Endothelial cell of umbilical vein (primary cell): Measurements from ENCODE around the gene PTCH1. TPM values are rescaled to one million over a fixed set of nuclear protein-coding genes. Genes with fewer than 3 reads are reported as not detected.

ENCODE experiments used
- BruUV-seq: library from RNA; stranded (reverse); fragments of 400-500 nt; replicated peaks from 2 replicates; lab custom pipeline; 2021; lab: Mats Ljungman, UMichigan
- CTCF ChIA-PET: fragments of 300-600, 350-600 bp; sonication (Branson Sonifier 250); formaldehyde crosslinking; loops from one replicate; lab custom pipeline; 2021; ENCODE audit warnings: antibody characterized with exemption, inconsistent platforms; lab: Charles Lee
- POLR2A ChIA-PET: fragments of 300-600, 350-600 bp; sonication (Branson Sonifier 250); formaldehyde crosslinking; loops from one replicate; lab custom pipeline; 2021; ENCODE audit warnings: antibody characterized with exemption, inconsistent platforms; lab: Charles Lee
- DNase-seq: peaks from one replicate; pipeline ENCODE4 v3.0.0-alpha.2; 2011; ENCODE audit warnings: low read depth, low spot score
- FAIRE-seq: peaks from 2 replicates; lab custom pipeline; 2011; peaks lifted over from hg19 to GRCh38; lab: Jason Lieb, UNC
- H2AFZ ChIP-seq: 2 replicates; pipeline ENCODE4 v1.6.0; 2012; ENCODE audit warnings: low read depth, low read length, control low read depth, inconsistent platforms
- H3K27ac ChIP-seq: 2 replicates; pipeline ENCODE4 v1.5.1; 2011; ENCODE audit warnings: low read depth, mild to moderate bottlenecking, control low read depth, low read length, moderate library complexity; ENCODE audit not compliant: insufficient read depth
- H3K27me3 ChIP-seq, 2 experiments: 2 replicates each; pipeline versions ENCODE4 v1.6.0 to v1.6.1; 2011; ENCODE audit warnings: low read length in 2 of 2, mixed read lengths in 1 of 2; ENCODE audit not compliant: control insufficient read depth in 2 of 2, insufficient read depth in 2 of 2
- H3K36me3 ChIP-seq, 2 experiments: 2 replicates in 1 of 2; 3 replicates in 1 of 2; pipeline ENCODE4 v1.5.1; 2011; ENCODE audit warnings: low read length in 2 of 2, mild to moderate bottlenecking in 1 of 2, moderate library complexity in 1 of 2; ENCODE audit not compliant: control insufficient read depth in 2 of 2, insufficient read depth in 2 of 2; ENCODE audit errors: extremely low read depth in 1 of 2
- H3K4me1 ChIP-seq: 3 replicates; pipeline ENCODE4 v1.5.1; 2011; ENCODE audit warnings: mild to moderate bottlenecking, low read length; ENCODE audit not compliant: control insufficient read depth, insufficient read depth; ENCODE audit errors: extremely low read depth
- H3K4me2 ChIP-seq: 2 replicates; pipeline ENCODE4 v1.6.1; 2011; ENCODE audit warnings: low read length, control low read depth, mixed read lengths; ENCODE audit not compliant: insufficient read depth
- H3K4me3 ChIP-seq, 3 experiments: fragments of 200-600 bp in 1 of 3; sonication (generic), shearing (Covaris generic) in 1 of 3; replicated peaks in 1 of 3; 2 replicates each; pipeline ENCODE4 v1.5.1; 2011 to 2016; ENCODE audit warnings: control low read depth in 3 of 3, low read length in 3 of 3, mild to moderate bottlenecking in 2 of 3, inconsistent platforms in 1 of 3, low read depth in 1 of 3, moderate library complexity in 1 of 3; ENCODE audit not compliant: insufficient read depth in 1 of 3
- H3K79me2 ChIP-seq: 2 replicates; pipeline ENCODE4 v1.6.0; 2012; ENCODE audit warnings: low read length, inconsistent platforms; ENCODE audit not compliant: control insufficient read depth, insufficient read depth
- H3K9ac ChIP-seq: replicated peaks from 2 replicates; pipeline ENCODE3; 2011; ENCODE audit warnings: low read length, control low read depth; ENCODE audit not compliant: insufficient read depth; ENCODE audit errors: extremely low read depth
- H3K9me1 ChIP-seq: replicated peaks from 3 replicates; pipeline ENCODE4 v1.6.0; 2011; ENCODE audit warnings: mild to moderate bottlenecking, low read length; ENCODE audit not compliant: control insufficient read depth, insufficient read depth; ENCODE audit errors: extremely low read depth
- H3K9me3 ChIP-seq: replicated peaks from 2 replicates; pipeline ENCODE4 v1.5.1; 2012; ENCODE audit warnings: low read length, inconsistent platforms; ENCODE audit not compliant: control insufficient read depth, insufficient read depth
- H4K20me1 ChIP-seq: replicated peaks from 2 replicates; pipeline ENCODE3; 2011; ENCODE audit warnings: mild to moderate bottlenecking, low read length; ENCODE audit not compliant: control insufficient read depth, insufficient read depth; ENCODE audit errors: extremely low read depth
- EZH2 ChIP-seq: IDR thresholded peaks from 2 replicates; pipeline ENCODE4 v1.6.1; 2012; ENCODE audit warnings: borderline replicate concordance, low read depth, mild to moderate bottlenecking, moderate library complexity, low read length, inconsistent platforms; ENCODE audit not compliant: severe bottlenecking
- FOS ChIP-seq: IDR thresholded peaks from 2 replicates; pipeline ENCODE4 v1.6.1; 2011; ENCODE audit warnings: mild to moderate bottlenecking, low read length, moderate library complexity, borderline replicate concordance; ENCODE audit not compliant: insufficient read depth
- GATA2 ChIP-seq: IDR thresholded peaks from 2 replicates; pipeline ENCODE4 v1.7.0; 2011; ENCODE audit warnings: low read depth, mild to moderate bottlenecking, moderate library complexity, mixed read lengths, low read length; ENCODE audit not compliant: insufficient read length, insufficient read depth
- JUN ChIP-seq: IDR thresholded peaks from 2 replicates; pipeline ENCODE4 v1.6.1; 2011; ENCODE audit warnings: borderline replicate concordance, low read depth; ENCODE audit not compliant: insufficient read length, insufficient read depth
- MYC ChIP-seq: IDR thresholded peaks from one replicate; pipeline ENCODE4 v1.6.1; 2011; ENCODE audit warnings: mild to moderate bottlenecking, low read depth, low read length
- POLR2A ChIP-seq: IDR thresholded peaks from 2 replicates; pipeline ENCODE4 v1.6.1; 2012; ENCODE audit warnings: low read depth, mild to moderate bottlenecking, control low read depth, low read length
- POLR2AphosphoS5 ChIP-seq: IDR thresholded peaks from 2 replicates; pipeline ENCODE4 v1.6.1; 2012; ENCODE audit warnings: low read depth, mild to moderate bottlenecking, control low read depth, low read length, moderate library complexity; ENCODE audit not compliant: insufficient read depth
- dilution Hi-C: fragments of 300-500 bp; cut with MboI; formaldehyde crosslinking; loops from one replicate; pipeline ENCODE4 v1.15.0; 2019; ENCODE audit warnings: low sequenced_read_pairs; ENCODE audit not compliant: extremely low pct_ligation_motif_present
- intact Hi-C: fragments of 100-400 bp; cut with micrococcal nuclease; formaldehyde crosslinking; loops from one replicate; pipeline ENCODE4 v1.10.0; 2022
- polyA plus RNA-seq, 4 experiments: library from polyadenylated mRNA; depleted of rRNA in 3 of 4; stranded (reverse) in 3 of 4; unstranded in 1 of 4; fragments of >200 nt; gene quantifications; 2 replicates each; pipeline versions ENCODE4 v1.2.1 to v1.2.3, GENCODE V29; 2011 to 2012; ENCODE audit warnings: missing spikeins in 1 of 4
- total RNA-seq: library from RNA; stranded (reverse); gene quantifications from 2 replicates; pipeline ENCODE4 v1.2.3, GENCODE V29; 2021
- TF ChIP-seq, protein P1 (sequence below), 2 donors: IDR thresholded peaks; 1 replicate in 1 of 2; 2 replicates in 1 of 2; pipeline ENCODE4 v1.5.1; 2011; ENCODE audit warnings: low read length in 2 of 2, mild to moderate bottlenecking in 2 of 2, moderate library complexity in 2 of 2, control low read depth in 1 of 2, inconsistent platforms in 1 of 2, low read depth in 1 of 2; ENCODE audit not compliant: insufficient read depth in 1 of 2; ENCODE audit errors: extremely low read depth in 1 of 2
- TF ChIP-seq, protein P2 (sequence below): IDR thresholded peaks from 2 replicates; pipeline ENCODE4 v1.6.1; 2011; ENCODE audit not compliant: insufficient read depth, insufficient read length

The PTCH1 gene
- total and polyA plus RNA-seq, 2 donors (not counting 3 experiments of a cell fraction or from before 2014, with no cell fraction given), result 3.9 to 12.1 TPM

DNA sequence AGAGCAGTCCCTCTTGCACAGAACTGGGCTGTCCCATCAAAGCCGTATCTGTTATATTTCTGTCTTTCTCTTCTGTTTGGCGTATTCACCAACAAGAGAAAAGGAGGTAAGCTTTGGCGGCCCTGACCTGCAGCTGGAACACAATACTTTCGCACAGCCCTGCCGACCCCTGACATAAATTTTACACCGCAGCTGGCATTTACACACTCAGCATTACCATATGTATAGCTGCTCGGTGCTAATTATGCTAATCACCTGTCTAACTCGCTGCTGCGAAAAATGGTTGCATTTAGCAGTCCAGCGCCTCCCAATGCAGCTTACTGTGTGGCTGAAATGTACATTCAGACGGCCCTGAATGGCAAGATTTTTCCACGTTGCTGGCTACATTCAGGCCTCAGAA, 20.8 kb downstream of the PTCH1 start:
- ChIA-PET CTCF (interaction anchor here (1.2 kb wide), 1 partner anchor 9 kb away, joined by 3 read pairs; no protein-coding TSS in a partner anchor), POLR2A (no interaction called here)
- Histone ChIP-seq H3K4me3 (no peak overlapping the region), H3K36me3 (no peaks in the 10 kb centered on the region), H2AFZ (no peak overlapping the region), H4K20me1 (no peaks in the 10 kb centered on the region), H3K4me2 (no peak overlapping the region), H3K9ac (no peak overlapping the region), H3K9me1 (no peaks in the 10 kb centered on the region), H3K27ac (no peak overlapping the region), H3K27me3 (no peaks in the 10 kb centered on the region), H3K4me1 (no peaks in the 10 kb centered on the region), H3K9me3 (no peaks in the 10 kb centered on the region), H3K79me2 (no peaks in the 10 kb centered on the region)
- DNase-seq, result no peak
- no peak for FAIRE-seq
- BruUV-seq, result no TSS peak
- TF ChIP-seq POLR2A (no peak), MYC (no peak), FOS (no peak), POLR2AphosphoS5 (no peak), JUN (no peak), GATA2 (no peak), EZH2 (no peak)
- TF ChIP-seq, protein P1, sequence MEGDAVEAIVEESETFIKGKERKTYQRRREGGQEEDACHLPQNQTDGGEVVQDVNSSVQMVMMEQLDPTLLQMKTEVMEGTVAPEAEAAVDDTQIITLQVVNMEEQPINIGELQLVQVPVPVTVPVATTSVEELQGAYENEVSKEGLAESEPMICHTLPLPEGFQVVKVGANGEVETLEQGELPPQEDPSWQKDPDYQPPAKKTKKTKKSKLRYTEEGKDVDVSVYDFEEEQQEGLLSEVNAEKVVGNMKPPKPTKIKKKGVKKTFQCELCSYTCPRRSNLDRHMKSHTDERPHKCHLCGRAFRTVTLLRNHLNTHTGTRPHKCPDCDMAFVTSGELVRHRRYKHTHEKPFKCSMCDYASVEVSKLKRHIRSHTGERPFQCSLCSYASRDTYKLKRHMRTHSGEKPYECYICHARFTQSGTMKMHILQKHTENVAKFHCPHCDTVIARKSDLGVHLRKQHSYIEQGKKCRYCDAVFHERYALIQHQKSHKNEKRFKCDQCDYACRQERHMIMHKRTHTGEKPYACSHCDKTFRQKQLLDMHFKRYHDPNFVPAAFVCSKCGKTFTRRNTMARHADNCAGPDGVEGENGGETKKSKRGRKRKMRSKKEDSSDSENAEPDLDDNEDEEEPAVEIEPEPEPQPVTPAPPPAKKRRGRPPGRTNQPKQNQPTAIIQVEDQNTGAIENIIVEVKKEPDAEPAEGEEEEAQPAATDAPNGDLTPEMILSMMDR (IDR thresholded peaks at IDR 0.05; ENCODE audit: extremely low read depth in 1 of 2, insufficient read depth in 1 of 2, low read depth in 1 of 2, low read length in 2 of 2), result no peak
- TF ChIP-seq, protein P2, sequence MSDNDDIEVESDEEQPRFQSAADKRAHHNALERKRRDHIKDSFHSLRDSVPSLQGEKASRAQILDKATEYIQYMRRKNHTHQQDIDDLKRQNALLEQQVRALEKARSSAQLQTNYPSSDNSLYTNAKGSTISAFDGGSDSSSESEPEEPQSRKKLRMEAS, result no peak
- dilution Hi-C loops, result no loop called here
- intact Hi-C loops, result no loop called here
